Brain microvascular endothelial cell (primary cell): Measurements from ENCODE around the gene C6orf47.

Source experiments
- DNase-seq: peaks from one replicate; pipeline ENCODE4 v3.0.0-alpha.2; 2020
- H3K27ac ChIP-seq: fragments of 250-450 bp; sonication (Bioruptor Pico); 2 replicates; pipeline ENCODE4 v1.5.1; 2020; ENCODE audit warnings: mild to moderate bottlenecking, moderate library complexity
- H3K27me3 ChIP-seq: fragments of 250-450 bp; sonication (Bioruptor Pico); replicated peaks from 2 replicates; pipeline ENCODE4 v1.5.1; 2020; ENCODE audit warnings: mild to moderate bottlenecking
- H3K36me3 ChIP-seq: fragments of 250-450 bp; sonication (Bioruptor Pico); replicated peaks from 2 replicates; pipeline ENCODE4 v1.5.1; 2020; ENCODE audit warnings: mild to moderate bottlenecking
- H3K4me3 ChIP-seq: 2 replicates; pipeline ENCODE4 v1.5.1; 2011; ENCODE audit warnings: low read depth, mild to moderate bottlenecking, control low read depth, low read length, moderate library complexity
- CTCF ChIP-seq: IDR thresholded peaks from 2 replicates; pipeline ENCODE4 v1.5.1; 2011; ENCODE audit warnings: low read depth, mild to moderate bottlenecking, moderate library complexity, low read length, control low read depth, inconsistent platforms; ENCODE audit errors: missing control alignments
- in situ Hi-C: cut with HindIII; loops from 2 replicates; pipeline ENCODE4 v1.10.0; 2017; ENCODE audit warnings: low sequenced_read_pairs, low pct_ligation_motif_present

The C6orf47 gene

GRCh38 chr6:31663961-31664789, 3.6 kb upstream of the C6orf47 start:
- in situ Hi-C loops = no loop called here
- peak; percentile 63 for DNase-seq
- Histone ChIP-seq H3K27me3 (no peaks in the 10 kb centered on the region), H3K27ac (peak overlapping the region; percentile 72), H3K4me3 (peak overlapping the region; percentile 77), H3K36me3 (peaks cover 35% of the 10 kb centered on the region)
- peak; percentile 25 for TF ChIP-seq CTCF

GRCh38 chr6:31663126-31663960, 2.8 kb upstream of the C6orf47 start:
- H3K4me3 ChIP-seq = peak overlapping the region; percentile 77

GRCh38 chr6:31662124-31662723, 1.6 kb upstream of the C6orf47 start:
- no peaks in the 10 kb centered on the region for H3K27me3 ChIP-seq
- no peak for TF ChIP-seq CTCF
- in situ Hi-C loops = no loop called here
- no peak overlapping the region for H3K4me3 ChIP-seq
- peaks cover 18% of the 10 kb centered on the region for H3K36me3 ChIP-seq
- no peak overlapping the region for H3K27ac ChIP-seq
- no peak for DNase-seq

More at GRCh38 chr6:31663126-31663960, 2.8 kb upstream of the C6orf47 start:
- TF ChIP-seq CTCF = no peak
- Histone ChIP-seq H3K27ac (peak overlapping the region; percentile 72), H3K36me3 (peaks cover 27% of the 10 kb centered on the region), H3K27me3 (no peaks in the 10 kb centered on the region)
- DNase-seq = no peak
- in situ Hi-C loops = no loop called here

GRCh38 chr6:31661262-31662123, 915 bp upstream of the C6orf47 start:
- in situ Hi-C loops = no loop called here
- peak overlapping the region; percentile 87 for H3K4me3 ChIP-seq
- H3K36me3 ChIP-seq = peaks cover 11% of the 10 kb centered on the region
- DNase-seq = no peak
- H3K27me3 ChIP-seq = no peaks in the 10 kb centered on the region
- TF ChIP-seq CTCF = no peak
- peak overlapping the region; percentile 43 for H3K27ac ChIP-seq
